Fibroblast of pulmonary artery (primary cell): ENCODE measurements around the gene XRN1.
A peak's percentile ranks its signal among the peaks of the same experiment; 100 is the strongest.

Experiments
- DNase-seq: peaks from one replicate; pipeline ENCODE4 v3.0.0-alpha.2; 2010; ENCODE audit warnings: low read depth
- H3K4me3 ChIP-seq: replicated peaks from 2 replicates; pipeline ENCODE4 v1.5.1; 2011; ENCODE audit warnings: low read depth, mild to moderate bottlenecking, control low read depth, low read length, moderate library complexity
- CTCF ChIP-seq: IDR thresholded peaks from 2 replicates; pipeline ENCODE4 v1.5.1; 2011; ENCODE audit warnings: mild to moderate bottlenecking, control low read depth, low read length, inconsistent platforms; ENCODE audit errors: missing control alignments

XRN1 gene

DNA sequence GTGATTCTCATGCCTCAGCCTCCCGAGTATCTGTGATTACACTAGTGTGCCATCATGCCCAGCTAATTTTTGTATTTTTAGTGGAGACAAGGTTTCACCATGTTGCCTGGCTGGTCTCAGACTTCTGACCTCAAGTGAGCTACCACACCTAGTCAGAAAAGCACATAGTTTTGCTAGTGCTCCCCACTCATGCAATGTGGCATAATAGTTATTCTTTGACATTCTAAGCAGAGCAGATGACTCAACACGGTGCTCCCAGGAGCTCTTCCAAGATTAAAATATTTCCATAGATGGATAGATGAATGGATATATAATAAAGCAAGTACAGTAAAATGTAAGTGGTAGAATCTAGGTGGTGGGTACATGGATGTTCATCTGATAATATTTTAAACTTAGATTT, 169.4 kb downstream of the XRN1 start:
- H3K4me3 ChIP-seq = no peak overlapping the region
- no peak for TF ChIP-seq CTCF
- DNase-seq = peak; percentile 55

DNA sequence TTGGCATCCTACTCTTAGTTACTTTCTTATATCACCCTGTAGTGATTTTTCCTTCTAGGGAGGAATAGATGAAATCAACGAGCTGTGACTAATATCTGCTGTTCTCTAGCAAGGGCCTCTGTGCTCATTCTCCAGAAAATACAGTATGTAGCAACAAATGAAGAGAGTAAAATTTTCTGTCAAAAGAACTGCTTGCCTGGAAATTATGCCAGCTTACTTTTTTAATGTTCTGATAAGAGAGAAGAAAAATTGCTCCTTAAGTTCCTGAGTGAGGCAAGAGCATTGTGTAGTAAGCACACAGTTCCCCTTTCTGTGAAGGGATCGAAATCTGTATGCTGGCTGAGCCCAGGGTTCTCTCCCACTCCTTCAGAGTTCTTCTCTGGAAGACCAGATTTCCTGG, 171.1 kb downstream of the XRN1 start:
- TF ChIP-seq CTCF = no peak
- H3K4me3 ChIP-seq = no peak overlapping the region
- peak; percentile 93 for DNase-seq

- no peak for TF ChIP-seq CTCF
- DNase-seq = peak; percentile 97
Measured at GRCh38 chr3:142275856-142276255, 172.0 kb downstream of the XRN1 start.

DNA sequence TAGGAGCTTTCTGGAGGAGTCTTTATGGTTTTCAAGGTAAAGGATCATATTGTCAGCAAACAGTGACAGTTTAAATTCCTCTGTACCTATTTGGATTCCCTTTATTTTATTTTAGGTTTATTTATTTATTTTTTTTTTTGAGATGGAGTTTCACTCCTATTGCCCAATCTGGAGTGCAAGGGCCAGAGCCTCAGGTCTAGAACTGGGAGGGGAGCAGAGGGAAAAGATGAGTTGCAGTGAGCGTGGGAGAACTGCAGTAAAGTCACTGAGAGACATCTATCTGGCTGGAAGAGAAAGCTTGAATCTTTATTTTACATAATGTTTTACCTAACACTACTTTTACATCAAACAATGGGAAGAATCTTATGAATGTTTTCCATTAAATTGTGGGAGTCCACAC, 172.9 kb downstream of the XRN1 start:
- H3K4me3 ChIP-seq = no peak overlapping the region
- DNase-seq = peak; percentile 20
- TF ChIP-seq CTCF = no peak

More at GRCh38 chr3:142275856-142276255, 172.0 kb downstream of the XRN1 start:
- no peak overlapping the region for H3K4me3 ChIP-seq

- H3K4me3 ChIP-seq = no peak overlapping the region
- TF ChIP-seq CTCF = no peak
- no peak for DNase-seq
Measured at GRCh38 chr3:142273501-142273900, 174.3 kb downstream of the XRN1 start.

- peak; percentile 49 for DNase-seq
- no peak overlapping the region for H3K4me3 ChIP-seq
- TF ChIP-seq CTCF = no peak
Measured at GRCh38 chr3:142272200-142272891, 175.5 kb downstream of the XRN1 start.

- H3K4me3 ChIP-seq = no peak overlapping the region
- TF ChIP-seq CTCF = no peak
- DNase-seq = no peak
Measured at GRCh38 chr3:142270407-142270806, 177.4 kb downstream of the XRN1 start.
